ENCODE data around the gene RPUSD4. TPM values are rescaled to one million over a fixed set of nuclear protein-coding genes. Genes with fewer than 3 reads are reported as not detected.

RPUSD4 gene
- total and polyA plus RNA-seq, 2 donors (not counting 1 experiment from before 2014, with no cell fraction given): 24.5 to 50.4 TPM

GRCh38 chr11:126152586-126152985 is 58.9 kb downstream of the RPUSD4 start:
- POLR2A ChIA-PET: no interaction called here

GRCh38 chr11:126152152-126152551 is 59.3 kb downstream of the RPUSD4 start:
- no peak overlapping the region for H3K4me3 ChIP-seq (ENCODE audit: control extremely low read depth in 1 of 5, extremely low read depth in 1 of 5, insufficient read depth in 1 of 5, low read depth in 2 of 5, low read length in 4 of 5)
- Mint-ChIP-seq H3K27me3 (peaks cover 21% of the 10 kb centered on the region), H3K27ac (no peak overlapping the region), H3K4me3 (no peak overlapping the region), H3K4me1 (no peaks in the 10 kb centered on the region), H3K9me3 (ENCODE audit: insufficient read depth) (peaks cover 9% of the 10 kb centered on the region)
- H3K27ac ChIP-seq (ENCODE audit: low read length in 2 of 2): no peak overlapping the region
- ChIA-PET CTCF (no interaction called here), POLR2A (no interaction called here)
- no peak for TF ChIP-seq CTCF (IDR thresholded peaks at IDR 0.05)
- no peak for TF ChIP-seq EZH2 (IDR thresholded peaks at IDR 0.05; ENCODE audit: borderline replicate concordance, insufficient read depth, low read depth, low read length, poor library complexity, severe bottlenecking)
- H3K27me3 ChIP-seq (replicated peaks in 1 of 4; ENCODE audit: control extremely low read depth in 1 of 4, control insufficient read depth in 3 of 4, insufficient read depth in 4 of 4, low read length in 3 of 4): no peaks in the 10 kb centered on the region
- intact Hi-C loops (cut with micrococcal nuclease): no loop called here
- no peak for DNase-seq
- 80% methylated on average over 1 of the region's 1 CpG for WGBS (ENCODE audit: insufficient coverage)
- H3K4me2 ChIP-seq (replicated peaks; ENCODE audit: low read depth, low read length, poor library complexity, severe bottlenecking): no peak overlapping the region
- no peaks in the 10 kb centered on the region for H3K36me3 ChIP-seq (replicated peaks in 1 of 2; ENCODE audit: control extremely low read depth in 1 of 2, control insufficient read depth in 1 of 2, extremely low read depth in 1 of 2, insufficient read depth in 2 of 2, low read length in 1 of 2)
- H2AFZ ChIP-seq (ENCODE audit: insufficient read depth, low read depth, low read length, poor library complexity, severe bottlenecking): no peak overlapping the region
- no peak overlapping the region for H3K9ac ChIP-seq (ENCODE audit: low read length)
- no peaks in the 10 kb centered on the region for H4K20me1 ChIP-seq (ENCODE audit: control insufficient read depth, insufficient read depth, low read length, poor library complexity, severe bottlenecking)
- no peaks in the 10 kb centered on the region for H3K79me2 ChIP-seq (ENCODE audit: control insufficient read depth, insufficient read depth, low read length)
- ATAC-seq (ENCODE audit: low read depth): no peak
- H3K9me3 ChIP-seq (ENCODE audit: control extremely low read depth in 1 of 3, control insufficient read depth in 2 of 3, insufficient read depth in 1 of 3, low read length in 2 of 3): peaks cover 0 to 7% (median 3%) of the 10 kb centered on the region in 3 donors
- no peaks in the 10 kb centered on the region for H3K4me1 ChIP-seq (ENCODE audit: control insufficient read depth in 2 of 2, insufficient read depth in 2 of 2, low read length in 2 of 2)

More at GRCh38 chr11:126152586-126152985, 58.9 kb downstream of the RPUSD4 start:
- Mint-ChIP-seq H3K27ac (no peak overlapping the region), H3K27me3 (peaks cover 21% of the 10 kb centered on the region), H3K4me3 (no peak overlapping the region), H3K4me1 (no peaks in the 10 kb centered on the region), H3K9me3 (ENCODE audit: insufficient read depth) (peaks cover 9% of the 10 kb centered on the region)
- TF ChIP-seq CTCF (IDR thresholded peaks at IDR 0.05): no peak
- TF ChIP-seq EZH2 (IDR thresholded peaks at IDR 0.05; ENCODE audit: borderline replicate concordance, insufficient read depth, low read depth, low read length, poor library complexity, severe bottlenecking): no peak
- H3K36me3 ChIP-seq (replicated peaks in 1 of 2; ENCODE audit: control extremely low read depth in 1 of 2, control insufficient read depth in 1 of 2, extremely low read depth in 1 of 2, insufficient read depth in 2 of 2, low read length in 1 of 2): no peaks in the 10 kb centered on the region
- peaks cover 0 to 7% (median 3%) of the 10 kb centered on the region in 3 donors for H3K9me3 ChIP-seq (ENCODE audit: control extremely low read depth in 1 of 3, control insufficient read depth in 2 of 3, insufficient read depth in 1 of 3, low read length in 2 of 3)
- CTCF ChIA-PET: no interaction called here
- H4K20me1 ChIP-seq (ENCODE audit: control insufficient read depth, insufficient read depth, low read length, poor library complexity, severe bottlenecking): no peaks in the 10 kb centered on the region
- no peak overlapping the region for H3K4me3 ChIP-seq (ENCODE audit: control extremely low read depth in 1 of 5, extremely low read depth in 1 of 5, insufficient read depth in 1 of 5, low read depth in 2 of 5, low read length in 4 of 5)
- H2AFZ ChIP-seq (ENCODE audit: insufficient read depth, low read depth, low read length, poor library complexity, severe bottlenecking): no peak overlapping the region
- DNase-seq (no peak), ATAC-seq (ENCODE audit: low read depth) (no peak)
- H3K9ac ChIP-seq (ENCODE audit: low read length): no peak overlapping the region
- no peaks in the 10 kb centered on the region for H3K27me3 ChIP-seq (replicated peaks in 1 of 4; ENCODE audit: control extremely low read depth in 1 of 4, control insufficient read depth in 3 of 4, insufficient read depth in 4 of 4, low read length in 3 of 4)
- H3K27ac ChIP-seq (ENCODE audit: low read length in 2 of 2): no peak overlapping the region
- no peaks in the 10 kb centered on the region for H3K79me2 ChIP-seq (ENCODE audit: control insufficient read depth, insufficient read depth, low read length)
- intact Hi-C loops (cut with micrococcal nuclease): no loop called here
- H3K4me2 ChIP-seq (replicated peaks; ENCODE audit: low read depth, low read length, poor library complexity, severe bottlenecking): no peak overlapping the region
- H3K4me1 ChIP-seq (ENCODE audit: control insufficient read depth in 2 of 2, insufficient read depth in 2 of 2, low read length in 2 of 2): no peaks in the 10 kb centered on the region

Small RNA genes within 50 kb of the gene (small RNA-seq; reads per million reads assigned to genes)
- gene AP001893.2 (ENCODE audit: insufficient read length, low read depth, low replicate concordance): not detected
- not detected for gene RN7SL351P (ENCODE audit: insufficient read length, low read depth, low replicate concordance)
- gene RNU4-86P (ENCODE audit: insufficient read length, low read depth, low replicate concordance): not detected

Other genes starting within 250 kb of the RPUSD4 start
- gene CDON, start 148.8 kb downstream of the RPUSD4 start, total RNA-seq: not detected in 2 replicates
- gene CDON, start 148.8 kb downstream of the RPUSD4 start, polyA plus RNA-seq: 0.01 and 0.30 TPM in 2 replicates
- gene FAM118B, start 132 bp upstream of the RPUSD4 start, total RNA-seq: 12.8 and 14.1 TPM in 2 replicates
- 6.0 and 7.3 TPM in 2 replicates for gene FAM118B, start 132 bp upstream of the RPUSD4 start, polyA plus RNA-seq
- gene SRPRA, start 57.2 kb upstream of the RPUSD4 start, total RNA-seq: 129 and 136 TPM in 2 replicates
- 115 and 177 TPM in 2 replicates for gene SRPRA, start 57.2 kb upstream of the RPUSD4 start, polyA plus RNA-seq
- 44.4 and 46.0 TPM in 2 replicates for gene FOXRED1, start 57.5 kb upstream of the RPUSD4 start, total RNA-seq
- gene FOXRED1, start 57.5 kb upstream of the RPUSD4 start, polyA plus RNA-seq: 26.1 and 36.3 TPM in 2 replicates
- gene TIRAP, start 71.4 kb upstream of the RPUSD4 start, total RNA-seq: 25.1 and 27.1 TPM in 2 replicates
- gene TIRAP, start 71.4 kb upstream of the RPUSD4 start, polyA plus RNA-seq: 9.9 and 10.5 TPM in 2 replicates
- 21.7 and 24.5 TPM in 2 replicates for gene DCPS, start 92.4 kb upstream of the RPUSD4 start, total RNA-seq
- 26.8 and 37.1 TPM in 2 replicates for gene DCPS, start 92.4 kb upstream of the RPUSD4 start, polyA plus RNA-seq
- 1.9 TPM in 2 replicates for gene ST3GAL4, start 144.0 kb upstream of the RPUSD4 start, total RNA-seq
- 1.0 and 1.1 TPM in 2 replicates for gene ST3GAL4, start 144.0 kb upstream of the RPUSD4 start, polyA plus RNA-seq

Data from B cell (primary cell).